VCaP (cell line): ENCODE data around the gene ELMO1.
A peak's percentile ranks its signal among the peaks of the same experiment; 100 is the strongest.

Experiments used
- H3K27ac ChIP-seq: fragments of 450-650 bp; 2 replicates; pipeline ENCODE4 v1.5.1; 2017
- CTCF ChIP-seq: fragments of 450-650 bp; conservative IDR thresholded peaks from 2 replicates; pipeline ENCODE4 v1.5.1; 2017; ENCODE audit warnings: mild to moderate bottlenecking, moderate library complexity

Gene ELMO1

GRCh38 chr7:37209195-37209594, 239.5 kb downstream of the ELMO1 start:
- peak overlapping the region; percentile 31 for H3K27ac ChIP-seq
- no peak for TF ChIP-seq CTCF

- TF ChIP-seq CTCF = peak; percentile 81
These were observed 240.1 kb downstream of the ELMO1 start for GRCh38 chr7:37208528-37208927.

GRCh38 chr7:37206192-37206591, 242.5 kb downstream of the ELMO1 start:
- H3K27ac ChIP-seq = no peak overlapping the region
- TF ChIP-seq CTCF = no peak

More at GRCh38 chr7:37208528-37208927, 240.1 kb downstream of the ELMO1 start:
- H3K27ac ChIP-seq = peak overlapping the region; percentile 31

DNA sequence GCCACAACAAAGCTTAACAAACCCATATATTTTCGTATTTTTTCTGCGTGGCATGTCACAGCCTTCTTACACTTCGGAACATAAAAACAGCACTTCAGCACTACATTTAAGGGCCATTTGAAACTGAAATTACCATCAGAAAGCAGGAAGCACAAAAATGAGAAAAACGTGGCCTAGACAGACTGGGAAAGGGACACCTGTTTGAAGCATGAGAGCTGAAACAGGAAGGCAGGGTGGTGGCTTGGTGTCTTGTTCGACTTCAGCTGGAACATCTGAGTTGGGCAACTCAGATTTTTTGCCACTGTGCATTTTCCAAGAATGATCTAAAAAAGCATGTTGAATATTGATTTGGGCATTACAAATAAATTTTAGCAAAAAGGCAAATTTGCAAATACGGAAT, 243.2 kb downstream of the ELMO1 start:
- TF ChIP-seq CTCF = no peak

GRCh38 chr7:37201876-37202198, 246.8 kb downstream of the ELMO1 start:
- TF ChIP-seq CTCF = peak; percentile 34
- no peak overlapping the region for H3K27ac ChIP-seq

More for the DNA sequence above, 243.2 kb downstream of the ELMO1 start:
- H3K27ac ChIP-seq = no peak overlapping the region

DNA sequence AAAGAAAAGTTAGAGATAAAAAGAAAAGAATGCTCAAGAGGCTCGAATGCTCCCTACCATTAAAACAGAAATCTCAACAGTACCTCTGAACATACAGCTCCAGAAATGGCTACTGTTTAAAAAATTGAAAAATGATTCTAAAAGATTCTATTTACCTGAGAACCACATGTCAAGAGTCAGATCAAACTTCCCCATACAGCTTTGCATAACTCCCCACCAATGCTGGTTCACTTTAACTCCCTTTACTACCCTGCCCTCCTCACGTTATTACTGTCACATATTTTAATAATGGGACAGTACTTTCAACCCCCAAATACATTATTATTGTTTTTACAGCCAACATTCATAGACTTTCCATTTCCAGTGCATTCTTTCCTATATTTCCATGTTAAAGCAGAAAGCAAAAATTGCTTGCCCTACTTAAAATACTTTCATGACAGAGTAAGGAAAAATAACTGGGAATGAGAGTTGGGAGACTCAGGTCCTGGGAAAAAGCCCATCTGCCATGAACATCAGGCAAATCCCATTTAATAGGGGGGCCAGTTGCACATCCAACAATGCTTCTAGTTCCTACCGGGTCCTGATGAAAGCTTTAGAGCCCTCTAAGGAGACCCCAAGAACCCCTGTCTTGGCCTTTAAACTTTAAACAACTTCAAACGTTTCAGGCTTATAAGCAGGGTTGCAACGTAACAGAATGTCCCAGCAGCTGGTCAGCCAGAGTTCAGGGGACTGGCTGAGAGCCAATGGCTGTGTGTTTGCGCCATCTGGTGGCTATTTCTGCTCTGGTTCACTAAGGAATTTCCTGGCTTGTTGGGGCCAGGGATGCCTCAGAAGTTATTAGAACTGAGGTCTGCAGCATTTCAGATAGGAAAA, 247.4 kb downstream of the ELMO1 start:
- H3K27ac ChIP-seq = no peak overlapping the region

More for the DNA sequence above, 247.4 kb downstream of the ELMO1 start:
- peak; percentile 88 for TF ChIP-seq CTCF
